SJCRH30 (cell line): ENCODE measurements around the gene GJA1. TPM values are rescaled to one million over a fixed set of nuclear protein-coding genes. Genes with fewer than 3 reads are reported as not detected.
"Not testable (repeated sequence)": the region's sequence is repeated elsewhere in the genome, so short reads cannot be mapped to it uniquely, and the experiment has no call there.

Experiments
- DNase-seq, 2 experiments: peaks; one replicate each; pipeline ENCODE4 v3.0.0-alpha.2; 2015 to 2020
- H3K27ac ChIP-seq: fragments of 250-450 bp; sonication (Bioruptor Pico); 2 replicates; pipeline ENCODE4 v1.5.1; 2020; ENCODE audit warnings: mild to moderate bottlenecking, moderate library complexity
- H3K27me3 ChIP-seq: fragments of 250-450 bp; sonication (Bioruptor Pico); 2 replicates; pipeline ENCODE4 v1.5.1; 2020; ENCODE audit warnings: mild to moderate bottlenecking, moderate library complexity
- H3K36me3 ChIP-seq: fragments of 250-450 bp; sonication (Bioruptor Pico); 2 replicates; pipeline ENCODE4 v1.5.1; 2020; ENCODE audit warnings: mild to moderate bottlenecking, moderate library complexity
- H3K4me1 ChIP-seq: fragments of 250-450 bp; sonication (Bioruptor Pico); 2 replicates; pipeline ENCODE4 v1.5.1; 2020; ENCODE audit warnings: mild to moderate bottlenecking, moderate library complexity
- H3K4me3 ChIP-seq: fragments of 250-450 bp; sonication (Bioruptor Pico); 2 replicates; pipeline ENCODE4 v1.5.1; 2020; ENCODE audit warnings: mild to moderate bottlenecking, moderate library complexity
- H3K9me3 ChIP-seq: fragments of 250-450 bp; sonication (Bioruptor Pico); replicated peaks from 2 replicates; pipeline ENCODE4 v1.5.1; 2020; ENCODE audit warnings: mild to moderate bottlenecking, moderate library complexity
- total RNA-seq: library from RNA; depleted of rRNA; stranded (reverse); fragments of >200 nt; shearing (Covaris generic); gene quantifications from 2 replicates; pipeline ENCODE4 v1.2.3, GENCODE V29; 2014

The GJA1 gene
- total RNA-seq, 1 experiment from 2014 or later: 4.5 TPM

GRCh38 chr6:121447746-121448145 is 12.3 kb downstream of the GJA1 start:
- not testable (repeated sequence) for H3K4me1 ChIP-seq, H3K36me3 ChIP-seq, DNase-seq, H3K27ac ChIP-seq, H3K9me3 ChIP-seq, H3K4me3 ChIP-seq, H3K27me3 ChIP-seq

- H3K4me3 ChIP-seq, DNase-seq: not testable (repeated sequence)
These were observed 13.1 kb downstream of the GJA1 start for GRCh38 chr6:121448528-121448927.

GRCh38 chr6:121449331-121449730 is 13.9 kb downstream of the GJA1 start:
- Histone ChIP-seq H3K27ac (no peak overlapping the region), H3K9me3 (no peaks in the 10 kb centered on the region), H3K4me1 (no peaks in the 10 kb centered on the region), H3K27me3 (no peaks in the 10 kb centered on the region), H3K4me3 (no peak overlapping the region), H3K36me3 (no peaks in the 10 kb centered on the region)
- no peak for DNase-seq

More at GRCh38 chr6:121448528-121448927, 13.1 kb downstream of the GJA1 start:
- H3K36me3 ChIP-seq, H3K9me3 ChIP-seq, H3K27ac ChIP-seq, H3K27me3 ChIP-seq, H3K4me1 ChIP-seq: not testable (repeated sequence)

- Histone ChIP-seq H3K27ac (no peak overlapping the region), H3K4me1 (no peaks in the 10 kb centered on the region), H3K9me3 (no peaks in the 10 kb centered on the region), H3K36me3 (no peaks in the 10 kb centered on the region), H3K4me3 (no peak overlapping the region), H3K27me3 (no peaks in the 10 kb centered on the region)
- DNase-seq: no peak
These were observed 14.8 kb downstream of the GJA1 start for GRCh38 chr6:121450242-121450641.

- Histone ChIP-seq H3K27me3 (no peaks in the 10 kb centered on the region), H3K4me3 (no peak overlapping the region), H3K36me3 (no peaks in the 10 kb centered on the region), H3K27ac (no peak overlapping the region), H3K4me1 (no peaks in the 10 kb centered on the region), H3K9me3 (no peaks in the 10 kb centered on the region)
- no peak for DNase-seq
These were observed 15.8 kb downstream of the GJA1 start for GRCh38 chr6:121451250-121451649.

- Histone ChIP-seq H3K4me3 (no peak overlapping the region), H3K27me3 (no peaks in the 10 kb centered on the region), H3K4me1 (no peaks in the 10 kb centered on the region), H3K9me3 (no peaks in the 10 kb centered on the region), H3K27ac (no peak overlapping the region), H3K36me3 (no peaks in the 10 kb centered on the region)
- no peak for DNase-seq
These were observed 17.7 kb downstream of the GJA1 start for GRCh38 chr6:121453191-121453590.

- DNase-seq: no peak
- H3K27me3 ChIP-seq: no peaks in the 10 kb centered on the region
- no peak overlapping the region for H3K27ac ChIP-seq
- H3K36me3 ChIP-seq: no peaks in the 10 kb centered on the region
- H3K9me3 ChIP-seq: no peaks in the 10 kb centered on the region
- no peaks in the 10 kb centered on the region for H3K4me1 ChIP-seq
- no peak overlapping the region for H3K4me3 ChIP-seq
These were observed 24.7 kb downstream of the GJA1 start for GRCh38 chr6:121460170-121460569.

GRCh38 chr6:121463087-121463486 is 27.6 kb downstream of the GJA1 start:
- no peak overlapping the region for H3K27ac ChIP-seq
- no peaks in the 10 kb centered on the region for H3K4me1 ChIP-seq
- no peaks in the 10 kb centered on the region for H3K27me3 ChIP-seq
- no peaks in the 10 kb centered on the region for H3K36me3 ChIP-seq
- DNase-seq: no peak
- no peak overlapping the region for H3K4me3 ChIP-seq
- H3K9me3 ChIP-seq: no peaks in the 10 kb centered on the region

- no peak for DNase-seq
- Histone ChIP-seq H3K9me3 (no peaks in the 10 kb centered on the region), H3K36me3 (no peaks in the 10 kb centered on the region), H3K4me3 (no peak overlapping the region), H3K27ac (no peak overlapping the region), H3K4me1 (no peaks in the 10 kb centered on the region), H3K27me3 (no peaks in the 10 kb centered on the region)
These were observed 29.7 kb downstream of the GJA1 start for GRCh38 chr6:121465101-121465500.

GRCh38 chr6:121479486-121480098 is 44.1 kb downstream of the GJA1 start:
- Histone ChIP-seq H3K36me3 (no peaks in the 10 kb centered on the region), H3K4me1 (no peaks in the 10 kb centered on the region), H3K4me3 (no peak overlapping the region), H3K27ac (no peak overlapping the region), H3K27me3 (no peaks in the 10 kb centered on the region), H3K9me3 (no peaks in the 10 kb centered on the region)
- DNase-seq: no peak

GRCh38 chr6:121480099-121480713 is 44.8 kb downstream of the GJA1 start:
- H3K27ac ChIP-seq: no peak overlapping the region
- H3K9me3 ChIP-seq: no peaks in the 10 kb centered on the region
- no peaks in the 10 kb centered on the region for H3K4me1 ChIP-seq
- H3K27me3 ChIP-seq: no peaks in the 10 kb centered on the region
- H3K36me3 ChIP-seq: no peaks in the 10 kb centered on the region
- H3K4me3 ChIP-seq: no peak overlapping the region
- DNase-seq: no peak

- Histone ChIP-seq H3K36me3 (no peaks in the 10 kb centered on the region), H3K27me3 (no peaks in the 10 kb centered on the region), H3K4me3 (no peak overlapping the region), H3K4me1 (no peaks in the 10 kb centered on the region), H3K27ac (no peak overlapping the region), H3K9me3 (no peaks in the 10 kb centered on the region)
- no peak for DNase-seq
These were observed 46.7 kb downstream of the GJA1 start for GRCh38 chr6:121482004-121482693.

GRCh38 chr6:121482751-121483150 is 47.3 kb downstream of the GJA1 start:
- no peaks in the 10 kb centered on the region for H3K27me3 ChIP-seq
- H3K4me3 ChIP-seq: no peak overlapping the region
- no peaks in the 10 kb centered on the region for H3K36me3 ChIP-seq
- H3K4me1 ChIP-seq: no peaks in the 10 kb centered on the region
- H3K9me3 ChIP-seq: no peaks in the 10 kb centered on the region
- DNase-seq: no peak
- H3K27ac ChIP-seq: no peak overlapping the region

GRCh38 chr6:121485359-121485811 is 49.9 kb downstream of the GJA1 start:
- DNase-seq: no peak
- Histone ChIP-seq H3K9me3 (no peaks in the 10 kb centered on the region), H3K4me3 (no peak overlapping the region), H3K4me1 (no peaks in the 10 kb centered on the region), H3K27me3 (no peaks in the 10 kb centered on the region), H3K36me3 (no peaks in the 10 kb centered on the region), H3K27ac (no peak overlapping the region)

GRCh38 chr6:121491576-121491975 is 56.1 kb downstream of the GJA1 start:
- no peaks in the 10 kb centered on the region for H3K4me1 ChIP-seq
- no peaks in the 10 kb centered on the region for H3K9me3 ChIP-seq
- no peaks in the 10 kb centered on the region for H3K36me3 ChIP-seq
- no peak overlapping the region for H3K27ac ChIP-seq
- no peak for DNase-seq
- no peak overlapping the region for H3K4me3 ChIP-seq
- no peaks in the 10 kb centered on the region for H3K27me3 ChIP-seq
